GM20431 (cell line): ENCODE results near the gene MC4R.

ENCODE experiments used
- in situ Hi-C: fragments of 300-500 bp; cut with MseI, MboI; formaldehyde crosslinking; loops from one replicate; pipeline ENCODE4 v1.15.0; 2020; ENCODE audit warnings: low sequenced_read_pairs; ENCODE audit not compliant: unreplicated experiment

The MC4R gene

GRCh38 chr18:60331890-60332289 lies 40.7 kb downstream of the MC4R start:
- in situ Hi-C loops, result no loop called here

- in situ Hi-C loops, result no loop called here
Observed at GRCh38 chr18:60329131-60329530, 43.4 kb downstream of the MC4R start.

GRCh38 chr18:60327880-60328279 lies 44.7 kb downstream of the MC4R start:
- in situ Hi-C loops, result no loop called here

GRCh38 chr18:60322591-60322990 lies 50.0 kb downstream of the MC4R start:
- in situ Hi-C loops, result no loop called here
